Hippocampal formation (tissue), 2 donors: Measurements from ENCODE around the gene BCOR.

ENCODE experiments used
- DNase-seq, 2 donors: peaks; one replicate each; lab custom pipeline; 2025; lab: John Stamatoyannopoulos, UW

The BCOR gene

GRCh38 chrX:40112996-40113395 is 15.2 kb upstream of the BCOR start:
- DNase-seq: no peak

GRCh38 chrX:40111868-40112267 is 14.1 kb upstream of the BCOR start:
- DNase-seq: no peak

- peak in 1 of 2 donors; percentile 36 for DNase-seq
These were observed 11.7 kb upstream of the BCOR start for GRCh38 chrX:40109288-40110008.

- DNase-seq: peak in 1 of 2 donors; percentile 39
These were observed 11.2 kb upstream of the BCOR start for GRCh38 chrX:40108959-40109287.

GRCh38 chrX:40108162-40108958 is 10.6 kb upstream of the BCOR start:
- DNase-seq: peak in 1 of 2 donors; percentile 31

GRCh38 chrX:40107291-40108161 is 9.8 kb upstream of the BCOR start:
- DNase-seq: peak in 1 of 2 donors; percentile 24

- DNase-seq: no peak
These were observed 9.0 kb upstream of the BCOR start for GRCh38 chrX:40106676-40107290.

- DNase-seq: peak; percentile 42 to 65
These were observed 8.3 kb upstream of the BCOR start for GRCh38 chrX:40105835-40106675.

GRCh38 chrX:40104985-40105834 is 7.5 kb upstream of the BCOR start:
- peak in 1 of 2 donors; percentile 54 for DNase-seq

- no peak for DNase-seq
These were observed 6.8 kb upstream of the BCOR start for GRCh38 chrX:40104630-40104984.

- no peak for DNase-seq
These were observed 6.0 kb upstream of the BCOR start for GRCh38 chrX:40103565-40104323.

GRCh38 chrX:40102393-40103381 is 4.9 kb upstream of the BCOR start:
- DNase-seq: no peak

GRCh38 chrX:40101430-40101802 is 3.7 kb upstream of the BCOR start:
- no peak for DNase-seq

GRCh38 chrX:40100537-40101429 is 3.0 kb upstream of the BCOR start:
- DNase-seq: no peak

- DNase-seq: peak in 1 of 2 donors; percentile 4
These were observed 2.4 kb upstream of the BCOR start for GRCh38 chrX:40100141-40100536.

- no peak for DNase-seq
These were observed 1.5 kb upstream of the BCOR start for GRCh38 chrX:40099055-40099958.
